ENCODE results near the gene NELL1.

DNA sequence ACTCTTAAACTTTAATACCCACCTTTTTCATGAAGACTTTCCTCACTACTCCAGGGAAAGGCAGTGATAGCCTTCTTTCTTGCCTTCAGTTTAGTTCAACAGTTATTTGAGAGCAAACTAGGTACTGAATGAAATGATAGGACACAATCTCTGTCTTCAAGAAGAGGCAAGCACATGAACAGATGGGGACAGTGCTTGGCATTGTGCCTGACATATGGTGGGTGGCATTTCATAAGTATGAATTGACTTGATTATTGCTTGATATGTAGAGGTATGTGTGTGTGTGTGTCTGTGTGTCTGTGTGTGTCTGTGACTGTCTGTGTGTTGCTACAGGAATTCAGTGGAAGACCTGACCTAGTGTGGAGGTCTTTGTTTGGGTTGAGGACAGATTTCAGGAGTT is 504.1 kb downstream of the NELL1 start:
- TF ChIP-seq, protein P1, sequence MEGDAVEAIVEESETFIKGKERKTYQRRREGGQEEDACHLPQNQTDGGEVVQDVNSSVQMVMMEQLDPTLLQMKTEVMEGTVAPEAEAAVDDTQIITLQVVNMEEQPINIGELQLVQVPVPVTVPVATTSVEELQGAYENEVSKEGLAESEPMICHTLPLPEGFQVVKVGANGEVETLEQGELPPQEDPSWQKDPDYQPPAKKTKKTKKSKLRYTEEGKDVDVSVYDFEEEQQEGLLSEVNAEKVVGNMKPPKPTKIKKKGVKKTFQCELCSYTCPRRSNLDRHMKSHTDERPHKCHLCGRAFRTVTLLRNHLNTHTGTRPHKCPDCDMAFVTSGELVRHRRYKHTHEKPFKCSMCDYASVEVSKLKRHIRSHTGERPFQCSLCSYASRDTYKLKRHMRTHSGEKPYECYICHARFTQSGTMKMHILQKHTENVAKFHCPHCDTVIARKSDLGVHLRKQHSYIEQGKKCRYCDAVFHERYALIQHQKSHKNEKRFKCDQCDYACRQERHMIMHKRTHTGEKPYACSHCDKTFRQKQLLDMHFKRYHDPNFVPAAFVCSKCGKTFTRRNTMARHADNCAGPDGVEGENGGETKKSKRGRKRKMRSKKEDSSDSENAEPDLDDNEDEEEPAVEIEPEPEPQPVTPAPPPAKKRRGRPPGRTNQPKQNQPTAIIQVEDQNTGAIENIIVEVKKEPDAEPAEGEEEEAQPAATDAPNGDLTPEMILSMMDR (IDR thresholded peaks at IDR 0.05; ENCODE audit: insufficient read depth, low read length), result no peak
- TF ChIP-seq GABPA (IDR thresholded peaks at IDR 0.05; ENCODE audit: low read depth) (no peak), POLR2AphosphoS5 (IDR thresholded peaks at IDR 0.05; ENCODE audit: low read depth) (no peak), REST (IDR thresholded peaks at IDR 0.05; ENCODE audit: insufficient replicate concordance, low read depth) (no peak)
